ENCODE measurements around the gene CARTPT.

The CARTPT gene

GRCh38 chr5:71719063-71719964 lies at the start of gene CARTPT:
Gene CARTPT (plus strand): TSS chr5:71719275. CDS start chr5:71719294, 19 bp downstream.
- H3K9me3 Mint-ChIP-seq: no peaks in the 10 kb centered on the region
- H3K27ac Mint-ChIP-seq: no peak within 1 kb of the TSS
- no peak for TF ChIP-seq CTCF (IDR thresholded peaks at IDR 0.05; ENCODE audit: unreplicated experiment in 3 of 3)
- no peaks in the 10 kb centered on the region for H3K4me1 Mint-ChIP-seq
- H3K36me3 Mint-ChIP-seq (ENCODE audit: low read depth): no peaks in the 10 kb centered on the region
- H3K27me3 Mint-ChIP-seq (ENCODE audit: low read depth): peaks cover 85% of the 10 kb centered on the region
- peak within 1 kb of the TSS in 1 of 3 experiments; percentile 3 for H3K4me3 Mint-ChIP-seq

DNA sequence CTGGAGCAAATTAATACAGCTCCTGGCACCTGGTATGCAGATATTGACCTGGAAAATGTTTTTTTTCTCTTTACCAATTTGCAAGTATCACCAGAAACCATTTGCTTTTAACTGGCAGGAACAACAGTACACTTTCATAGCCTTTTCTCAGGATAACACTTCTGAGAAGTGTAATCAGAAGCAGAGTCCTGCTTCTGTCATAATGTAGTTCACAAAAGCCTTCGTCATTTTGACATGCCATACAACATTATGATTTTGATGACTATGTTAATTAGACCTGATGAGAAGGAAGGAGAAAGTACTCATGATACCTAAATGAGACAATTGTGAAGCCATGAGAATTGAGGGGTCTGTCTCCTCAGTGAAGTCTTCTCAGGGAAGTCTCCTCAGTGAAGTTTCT lies 41.1 kb upstream of the CARTPT start:
- no peaks in the 10 kb centered on the region for H3K9me3 Mint-ChIP-seq
- no peak for TF ChIP-seq CTCF (IDR thresholded peaks at IDR 0.05; ENCODE audit: unreplicated experiment in 3 of 3)
- H3K27ac Mint-ChIP-seq: no peak overlapping the region
- H3K4me3 Mint-ChIP-seq: no peak overlapping the region
- H3K36me3 Mint-ChIP-seq (ENCODE audit: low read depth): no peaks in the 10 kb centered on the region
- H3K27me3 Mint-ChIP-seq (ENCODE audit: low read depth): peaks cover 6% of the 10 kb centered on the region
- H3K4me1 Mint-ChIP-seq: no peaks in the 10 kb centered on the region

- TF ChIP-seq CTCF (IDR thresholded peaks at IDR 0.05; ENCODE audit: unreplicated experiment in 3 of 3): no peak
- H3K27me3 Mint-ChIP-seq (ENCODE audit: low read depth): peaks cover 6% of the 10 kb centered on the region
- H3K9me3 Mint-ChIP-seq: peaks cover 3% of the 10 kb centered on the region
- H3K27ac Mint-ChIP-seq: no peak overlapping the region
- H3K4me1 Mint-ChIP-seq: no peaks in the 10 kb centered on the region
- no peak overlapping the region for H3K4me3 Mint-ChIP-seq
- H3K36me3 Mint-ChIP-seq (ENCODE audit: low read depth): no peaks in the 10 kb centered on the region
Measured at GRCh38 chr5:71679714-71680113, 39.4 kb upstream of the CARTPT start.

DNA sequence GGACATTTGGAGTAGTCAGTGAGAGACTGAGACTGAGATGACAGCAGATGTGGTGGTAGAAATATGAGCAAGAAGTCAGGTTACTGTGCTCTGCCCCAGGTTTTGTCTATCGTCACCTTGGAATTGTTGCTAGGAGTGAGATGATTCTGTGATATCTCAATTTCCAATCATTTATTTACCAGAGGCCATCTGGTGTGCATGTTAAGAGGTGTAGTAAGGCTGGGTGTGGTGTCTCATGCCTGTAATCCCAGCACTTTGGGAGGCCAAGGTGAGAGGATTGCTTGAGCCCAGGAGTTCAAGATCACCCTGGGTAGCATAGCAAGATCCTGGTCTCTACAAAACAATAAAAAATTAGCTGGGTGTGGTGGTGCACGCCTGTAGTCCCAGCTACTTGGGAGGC lies 38.6 kb upstream of the CARTPT start:
- Mint-ChIP-seq H3K27ac (no peak overlapping the region), H3K9me3 (peaks cover 9% of the 10 kb centered on the region), H3K27me3 (ENCODE audit: low read depth) (peaks cover 5% of the 10 kb centered on the region), H3K4me1 (no peaks in the 10 kb centered on the region), H3K4me3 (no peak overlapping the region), H3K36me3 (ENCODE audit: low read depth) (no peaks in the 10 kb centered on the region)
- TF ChIP-seq CTCF (IDR thresholded peaks at IDR 0.05; ENCODE audit: unreplicated experiment in 3 of 3): no peak

- H3K9me3 Mint-ChIP-seq: peaks cover 15% of the 10 kb centered on the region
- no peaks in the 10 kb centered on the region for H3K36me3 Mint-ChIP-seq (ENCODE audit: low read depth)
- no peak for TF ChIP-seq CTCF (IDR thresholded peaks at IDR 0.05; ENCODE audit: unreplicated experiment in 3 of 3)
- no peaks in the 10 kb centered on the region for H3K4me1 Mint-ChIP-seq
- H3K27ac Mint-ChIP-seq: no peak overlapping the region
- H3K4me3 Mint-ChIP-seq: no peak overlapping the region
- no peaks in the 10 kb centered on the region for H3K27me3 Mint-ChIP-seq (ENCODE audit: low read depth)
Measured at GRCh38 chr5:71681296-71681695, 37.8 kb upstream of the CARTPT start.

- no peaks in the 10 kb centered on the region for H3K36me3 Mint-ChIP-seq (ENCODE audit: low read depth)
- no peak for TF ChIP-seq CTCF (IDR thresholded peaks at IDR 0.05; ENCODE audit: unreplicated experiment in 3 of 3)
- no peak overlapping the region for H3K4me3 Mint-ChIP-seq
- no peaks in the 10 kb centered on the region for H3K27me3 Mint-ChIP-seq (ENCODE audit: low read depth)
- H3K27ac Mint-ChIP-seq: no peak overlapping the region
- H3K9me3 Mint-ChIP-seq: peaks cover 15% of the 10 kb centered on the region
- no peaks in the 10 kb centered on the region for H3K4me1 Mint-ChIP-seq
Measured at GRCh38 chr5:71684309-71684708, 34.8 kb upstream of the CARTPT start.

All from nephron (organoid).